PC-9 (cell line): Measurements from ENCODE around the gene PPP1R16B.

ENCODE experiments used
- CTCF ChIP-seq: fragments of 200-600 bp; sonication (generic); conservative IDR thresholded peaks from 2 replicates; pipeline ENCODE4 v1.6.1; 2017; ENCODE audit warnings: mixed run types, antibody characterized with exemption, mild to moderate bottlenecking, moderate library complexity
- EZH2 ChIP-seq: fragments of 200-600 bp; sonication (generic); IDR thresholded peaks from 2 replicates; pipeline ENCODE4 v1.8.0; 2017; ENCODE audit warnings: antibody characterized with exemption, low read depth

DNA sequence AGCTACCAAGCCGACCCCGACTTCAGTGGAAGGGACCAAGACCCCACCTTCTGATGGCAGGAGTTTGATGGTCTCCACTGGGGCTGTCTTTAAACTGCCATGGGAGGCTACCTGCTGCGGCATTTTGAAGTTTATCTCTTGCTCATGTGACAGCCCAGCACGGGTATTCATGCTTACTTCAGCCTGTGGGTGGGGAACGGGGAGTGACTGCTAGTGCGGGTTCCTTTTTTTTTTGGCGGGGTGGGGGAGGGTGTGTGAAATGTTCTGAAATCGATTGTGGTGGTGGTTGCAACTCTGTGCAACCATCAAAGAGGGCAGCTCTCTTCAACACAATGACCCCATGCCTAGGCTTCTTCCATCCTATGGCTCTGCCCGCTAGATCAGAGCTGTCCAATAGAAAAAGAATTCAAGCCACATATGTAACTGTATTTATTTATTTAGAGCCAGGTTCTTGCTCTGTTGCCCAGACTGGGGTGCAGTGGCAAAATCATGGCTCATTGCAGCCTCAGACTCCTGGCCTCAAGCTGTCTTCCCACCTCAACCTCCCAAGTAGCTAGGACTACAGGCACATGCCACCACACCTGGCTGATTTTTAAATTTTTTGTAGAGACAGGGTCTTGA lies 53.7 kb downstream of the PPP1R16B start:
- no peak for TF ChIP-seq CTCF
- TF ChIP-seq EZH2, result no peak
